Endothelial cell of umbilical vein (primary cell): ENCODE data around the gene TNFSF12. TPM values are rescaled to one million over a fixed set of nuclear protein-coding genes. Genes with fewer than 3 reads are reported as not detected.

Experiments used
- BruUV-seq: library from RNA; stranded (reverse); fragments of 400-500 nt; replicated peaks from 2 replicates; lab custom pipeline; 2021; lab: Mats Ljungman, UMichigan
- CTCF ChIA-PET: fragments of 300-600, 350-600 bp; sonication (Branson Sonifier 250); formaldehyde crosslinking; loops from one replicate; lab custom pipeline; 2021; ENCODE audit warnings: antibody characterized with exemption, inconsistent platforms; lab: Charles Lee
- POLR2A ChIA-PET: fragments of 300-600, 350-600 bp; sonication (Branson Sonifier 250); formaldehyde crosslinking; loops from one replicate; lab custom pipeline; 2021; ENCODE audit warnings: antibody characterized with exemption, inconsistent platforms; lab: Charles Lee
- DNase-seq: peaks from one replicate; pipeline ENCODE4 v3.0.0-alpha.2; 2011; ENCODE audit warnings: low read depth, low spot score
- FAIRE-seq: peaks from 2 replicates; lab custom pipeline; 2011; peaks lifted over from hg19 to GRCh38; lab: Jason Lieb, UNC
- H2AFZ ChIP-seq: 2 replicates; pipeline ENCODE4 v1.6.0; 2012; ENCODE audit warnings: low read depth, low read length, control low read depth, inconsistent platforms
- H3K27ac ChIP-seq: 2 replicates; pipeline ENCODE4 v1.5.1; 2011; ENCODE audit warnings: low read depth, mild to moderate bottlenecking, control low read depth, low read length, moderate library complexity; ENCODE audit not compliant: insufficient read depth
- H3K27me3 ChIP-seq, 2 experiments: 2 replicates each; pipeline versions ENCODE4 v1.6.0 to v1.6.1; 2011; ENCODE audit warnings: low read length in 2 of 2, mixed read lengths in 1 of 2; ENCODE audit not compliant: control insufficient read depth in 2 of 2, insufficient read depth in 2 of 2
- H3K36me3 ChIP-seq, 2 experiments: 2 replicates in 1 of 2; 3 replicates in 1 of 2; pipeline ENCODE4 v1.5.1; 2011; ENCODE audit warnings: low read length in 2 of 2, mild to moderate bottlenecking in 1 of 2, moderate library complexity in 1 of 2; ENCODE audit not compliant: control insufficient read depth in 2 of 2, insufficient read depth in 2 of 2; ENCODE audit errors: extremely low read depth in 1 of 2
- H3K4me1 ChIP-seq: 3 replicates; pipeline ENCODE4 v1.5.1; 2011; ENCODE audit warnings: mild to moderate bottlenecking, low read length; ENCODE audit not compliant: control insufficient read depth, insufficient read depth; ENCODE audit errors: extremely low read depth
- H3K4me2 ChIP-seq: 2 replicates; pipeline ENCODE4 v1.6.1; 2011; ENCODE audit warnings: low read length, control low read depth, mixed read lengths; ENCODE audit not compliant: insufficient read depth
- H3K4me3 ChIP-seq, 3 experiments: fragments of 200-600 bp in 1 of 3; sonication (generic), shearing (Covaris generic) in 1 of 3; replicated peaks in 1 of 3; 2 replicates each; pipeline ENCODE4 v1.5.1; 2011 to 2016; ENCODE audit warnings: control low read depth in 3 of 3, low read length in 3 of 3, mild to moderate bottlenecking in 2 of 3, inconsistent platforms in 1 of 3, low read depth in 1 of 3, moderate library complexity in 1 of 3; ENCODE audit not compliant: insufficient read depth in 1 of 3
- H3K79me2 ChIP-seq: 2 replicates; pipeline ENCODE4 v1.6.0; 2012; ENCODE audit warnings: low read length, inconsistent platforms; ENCODE audit not compliant: control insufficient read depth, insufficient read depth
- H3K9ac ChIP-seq: replicated peaks from 2 replicates; pipeline ENCODE3; 2011; ENCODE audit warnings: low read length, control low read depth; ENCODE audit not compliant: insufficient read depth; ENCODE audit errors: extremely low read depth
- H3K9me1 ChIP-seq: replicated peaks from 3 replicates; pipeline ENCODE4 v1.6.0; 2011; ENCODE audit warnings: mild to moderate bottlenecking, low read length; ENCODE audit not compliant: control insufficient read depth, insufficient read depth; ENCODE audit errors: extremely low read depth
- H3K9me3 ChIP-seq: replicated peaks from 2 replicates; pipeline ENCODE4 v1.5.1; 2012; ENCODE audit warnings: low read length, inconsistent platforms; ENCODE audit not compliant: control insufficient read depth, insufficient read depth
- H4K20me1 ChIP-seq: replicated peaks from 2 replicates; pipeline ENCODE3; 2011; ENCODE audit warnings: mild to moderate bottlenecking, low read length; ENCODE audit not compliant: control insufficient read depth, insufficient read depth; ENCODE audit errors: extremely low read depth
- CTCF ChIP-seq, 2 donors: IDR thresholded peaks; 1 replicate in 1 of 2; 2 replicates in 1 of 2; pipeline ENCODE4 v1.5.1; 2011; ENCODE audit warnings: low read length in 2 of 2, mild to moderate bottlenecking in 2 of 2, moderate library complexity in 2 of 2, control low read depth in 1 of 2, inconsistent platforms in 1 of 2, low read depth in 1 of 2; ENCODE audit not compliant: insufficient read depth in 1 of 2; ENCODE audit errors: extremely low read depth in 1 of 2
- EZH2 ChIP-seq: IDR thresholded peaks from 2 replicates; pipeline ENCODE4 v1.6.1; 2012; ENCODE audit warnings: borderline replicate concordance, low read depth, mild to moderate bottlenecking, moderate library complexity, low read length, inconsistent platforms; ENCODE audit not compliant: severe bottlenecking
- FOS ChIP-seq: IDR thresholded peaks from 2 replicates; pipeline ENCODE4 v1.6.1; 2011; ENCODE audit warnings: mild to moderate bottlenecking, low read length, moderate library complexity, borderline replicate concordance; ENCODE audit not compliant: insufficient read depth
- GATA2 ChIP-seq: IDR thresholded peaks from 2 replicates; pipeline ENCODE4 v1.7.0; 2011; ENCODE audit warnings: low read depth, mild to moderate bottlenecking, moderate library complexity, mixed read lengths, low read length; ENCODE audit not compliant: insufficient read length, insufficient read depth
- JUN ChIP-seq: IDR thresholded peaks from 2 replicates; pipeline ENCODE4 v1.6.1; 2011; ENCODE audit warnings: borderline replicate concordance, low read depth; ENCODE audit not compliant: insufficient read length, insufficient read depth
- MAX ChIP-seq: IDR thresholded peaks from 2 replicates; pipeline ENCODE4 v1.6.1; 2011; ENCODE audit not compliant: insufficient read depth, insufficient read length
- MYC ChIP-seq: IDR thresholded peaks from one replicate; pipeline ENCODE4 v1.6.1; 2011; ENCODE audit warnings: mild to moderate bottlenecking, low read depth, low read length
- POLR2A ChIP-seq: IDR thresholded peaks from 2 replicates; pipeline ENCODE4 v1.6.1; 2012; ENCODE audit warnings: low read depth, mild to moderate bottlenecking, control low read depth, low read length
- POLR2AphosphoS5 ChIP-seq: IDR thresholded peaks from 2 replicates; pipeline ENCODE4 v1.6.1; 2012; ENCODE audit warnings: low read depth, mild to moderate bottlenecking, control low read depth, low read length, moderate library complexity; ENCODE audit not compliant: insufficient read depth
- dilution Hi-C: fragments of 300-500 bp; cut with MboI; formaldehyde crosslinking; loops from one replicate; pipeline ENCODE4 v1.15.0; 2019; ENCODE audit warnings: low sequenced_read_pairs; ENCODE audit not compliant: extremely low pct_ligation_motif_present
- intact Hi-C: fragments of 100-400 bp; cut with micrococcal nuclease; formaldehyde crosslinking; loops from one replicate; pipeline ENCODE4 v1.10.0; 2022
- polyA plus RNA-seq, 4 experiments: library from polyadenylated mRNA; depleted of rRNA in 3 of 4; stranded (reverse) in 3 of 4; unstranded in 1 of 4; fragments of >200 nt; gene quantifications; 2 replicates each; pipeline versions ENCODE4 v1.2.1 to v1.2.3, GENCODE V29; 2011 to 2012; ENCODE audit warnings: missing spikeins in 1 of 4
- total RNA-seq: library from RNA; stranded (reverse); gene quantifications from 2 replicates; pipeline ENCODE4 v1.2.3, GENCODE V29; 2021

TNFSF12 gene
- total and polyA plus RNA-seq, 2 donors (not counting 3 experiments of a cell fraction or from before 2014, with no cell fraction given) = 28.4 to 39.4 TPM

GRCh38 chr17:7559320-7560171 lies 10.7 kb downstream of the TNFSF12 start:
- H3K79me2 ChIP-seq = peaks cover 27% of the 10 kb centered on the region
- no peaks in the 10 kb centered on the region for H3K9me3 ChIP-seq
- ChIA-PET CTCF (interaction anchor here (0.6 to 6.7 kb wide), 48 partner anchors 8 to 514 kb away, joined by 3 to 314 read pairs (median 7); partner anchors contain the start of genes CD68, CHRNB1, FGF11 and MPDU1), POLR2A (interaction anchor here (0.6 to 1.8 kb wide), 6 partner anchors 20 to 312 kb away, joined by 3 to 7 read pairs (median 3); partner anchors contain the start of genes CD68 and POLR2A)
- DNase-seq (no peak), FAIRE-seq (no peak)
- H3K9me1 ChIP-seq = no peaks in the 10 kb centered on the region
- no peak overlapping the region for H3K4me3 ChIP-seq
- TF ChIP-seq POLR2A = no peak
- no peak for TF ChIP-seq GATA2
- no peak for TF ChIP-seq CTCF (IDR thresholded peaks at IDR 0.05; ENCODE audit: extremely low read depth in 1 of 2, insufficient read depth in 1 of 2, low read depth in 1 of 2, low read length in 2 of 2)
- TF ChIP-seq MAX = no peak
- TF ChIP-seq MYC = no peak
- no peak for TF ChIP-seq JUN
- TF ChIP-seq FOS = no peak
- no peak for TF ChIP-seq EZH2
- no peak for TF ChIP-seq POLR2AphosphoS5
- peaks cover 1 to 2% of the 10 kb centered on the region in 2 experiments for H3K36me3 ChIP-seq
- BruUV-seq = no TSS peak
- H3K4me1 ChIP-seq = peaks cover 36% of the 10 kb centered on the region
- H3K9ac ChIP-seq = no peak overlapping the region
- dilution Hi-C loops = no loop called here
- no peaks in the 10 kb centered on the region for H3K27me3 ChIP-seq
- H2AFZ ChIP-seq = no peak overlapping the region
- H4K20me1 ChIP-seq = no peaks in the 10 kb centered on the region
- intact Hi-C loops = loop anchor here (2.0 kb wide), 4 partner anchors 37 to 165 kb away; partner anchors contain the start of genes FXR2, PLSCR3 and TMEM256
- no peak overlapping the region for H3K4me2 ChIP-seq
- no peak overlapping the region for H3K27ac ChIP-seq
